Coronary artery (tissue), 2 donors: ENCODE data around the gene RPS6KL1.

Experiments
- DNase-seq: peaks from one replicate; pipeline ENCODE4 v3.0.0-alpha.2; 2017; ENCODE audit warnings: low spot score
- H3K27ac ChIP-seq, 2 donors: fragments of 200-600 bp; sonication (generic); one replicate each; pipeline ENCODE4 v1.5.1; 2016 to 2019
- H3K4me3 ChIP-seq: fragments of 200-600 bp; sonication (generic); 2 replicates; pipeline ENCODE4 v1.5.1; 2016; ENCODE audit warnings: mild to moderate bottlenecking, moderate library complexity
- CTCF ChIP-seq: fragments of 200-600 bp; sonication (generic); IDR thresholded peaks from one replicate; pipeline ENCODE4 v1.5.1; 2019; ENCODE audit warnings: antibody characterized with exemption

RPS6KL1 gene

GRCh38 chr14:74858022-74858421, 65.0 kb downstream of the RPS6KL1 start:
- Histone ChIP-seq H3K4me3 (no peak overlapping the region), H3K27ac (no peak overlapping the region)
- no peak for DNase-seq
- no peak for TF ChIP-seq CTCF

GRCh38 chr14:74856366-74856765, 66.7 kb downstream of the RPS6KL1 start:
- Histone ChIP-seq H3K4me3 (no peak overlapping the region), H3K27ac (no peak overlapping the region)
- TF ChIP-seq CTCF: no peak
- no peak for DNase-seq

GRCh38 chr14:74855945-74856344, 67.1 kb downstream of the RPS6KL1 start:
- no peak for DNase-seq
- Histone ChIP-seq H3K27ac (no peak overlapping the region), H3K4me3 (no peak overlapping the region)
- TF ChIP-seq CTCF: no peak

GRCh38 chr14:74855021-74855420, 68.0 kb downstream of the RPS6KL1 start:
- DNase-seq: no peak
- Histone ChIP-seq H3K4me3 (no peak overlapping the region), H3K27ac (no peak overlapping the region)
- TF ChIP-seq CTCF: no peak
